ENCODE measurements around the gene IFRD2. TPM values are rescaled to one million over a fixed set of nuclear protein-coding genes. Genes with fewer than 3 reads are reported as not detected.

The IFRD2 gene
- total and polyA plus RNA-seq, 2 experiments from 2014 or later = 41.4 to 71.6 TPM

GRCh38 chr3:50321336-50322114, 29.3 kb upstream of the IFRD2 start:
- Histone ChIP-seq H3K4me3 (peak overlapping the region; percentile 88), H3K9me2 (replicated peaks; ENCODE audit: insufficient read depth) (no peaks in the 10 kb centered on the region), H3K36me3 (replicated peaks; ENCODE audit: insufficient read depth, low read depth) (no peaks in the 10 kb centered on the region), H4K20me1 (ENCODE audit: insufficient read depth, poor library complexity, severe bottlenecking) (peaks cover 4% of the 10 kb centered on the region), H3K4me1 (ENCODE audit: insufficient read depth) (peaks cover 52% of the 10 kb centered on the region), H2AFZ (peak overlapping the region; percentile 84), H3K79me2 (peaks cover 39% of the 10 kb centered on the region), H3K9me3 (ENCODE audit: low read depth) (no peaks in the 10 kb centered on the region), H3K4me2 (peak overlapping the region; percentile 97), H3K27ac (peak overlapping the region; percentile 100), H3K27me3 (no peaks in the 10 kb centered on the region)
- TF ChIP-seq EZH2 (IDR thresholded peaks at IDR 0.05; ENCODE audit: borderline replicate concordance) (no peak), CTCF (IDR thresholded peaks at IDR 0.05; ENCODE audit: poor library complexity) (peak; percentile 67), EZH2phosphoT487 (IDR thresholded peaks at IDR 0.05; ENCODE audit: low read depth, severe bottlenecking, unreplicated experiment) (no peak)
- DNase-seq (ENCODE audit: low spot score) = peak; percentile 97
- WGBS (ENCODE audit: low lambda C conversion rate, missing lambda C conversion rate) = 0% methylated on average over 15 of the region's 59 CpGs

GRCh38 chr3:50320853-50321335, 28.7 kb upstream of the IFRD2 start:
- Histone ChIP-seq H2AFZ (peak overlapping the region; percentile 71), H3K9me2 (replicated peaks; ENCODE audit: insufficient read depth) (no peaks in the 10 kb centered on the region), H3K4me1 (ENCODE audit: insufficient read depth) (peaks cover 53% of the 10 kb centered on the region), H3K9me3 (ENCODE audit: low read depth) (no peaks in the 10 kb centered on the region), H3K36me3 (replicated peaks; ENCODE audit: insufficient read depth, low read depth) (no peaks in the 10 kb centered on the region), H3K79me2 (peaks cover 37% of the 10 kb centered on the region), H4K20me1 (ENCODE audit: insufficient read depth, poor library complexity, severe bottlenecking) (peaks cover 3% of the 10 kb centered on the region), H3K4me3 (peak overlapping the region; percentile 88), H3K27ac (peak overlapping the region; percentile 100), H3K4me2 (peak overlapping the region; percentile 97), H3K27me3 (no peaks in the 10 kb centered on the region)
- WGBS (ENCODE audit: low lambda C conversion rate, missing lambda C conversion rate) = under 1% methylated on average over 19 of the region's 45 CpGs
- peak; percentile 94 for DNase-seq (ENCODE audit: low spot score)
- no peak for TF ChIP-seq EZH2phosphoT487 (IDR thresholded peaks at IDR 0.05; ENCODE audit: low read depth, severe bottlenecking, unreplicated experiment)
- TF ChIP-seq CTCF (IDR thresholded peaks at IDR 0.05; ENCODE audit: poor library complexity) = no peak
- no peak for TF ChIP-seq EZH2 (IDR thresholded peaks at IDR 0.05; ENCODE audit: borderline replicate concordance)

GRCh38 chr3:50319894-50320625, 27.8 kb upstream of the IFRD2 start:
- no peaks in the 10 kb centered on the region for H3K9me2 ChIP-seq (replicated peaks; ENCODE audit: insufficient read depth)
- H3K36me3 ChIP-seq (replicated peaks; ENCODE audit: insufficient read depth, low read depth) = no peaks in the 10 kb centered on the region
- DNase-seq (ENCODE audit: low spot score) = no peak
- peaks cover 3% of the 10 kb centered on the region for H4K20me1 ChIP-seq (ENCODE audit: insufficient read depth, poor library complexity, severe bottlenecking)
- H3K4me2 ChIP-seq = peak overlapping the region; percentile 97
- WGBS (ENCODE audit: low lambda C conversion rate, missing lambda C conversion rate) = 85% methylated on average over 29 of the region's 29 CpGs
- peak overlapping the region; percentile 88 for H3K4me3 ChIP-seq
- H2AFZ ChIP-seq = no peak overlapping the region
- peak overlapping the region; percentile 100 for H3K27ac ChIP-seq
- peaks cover 38% of the 10 kb centered on the region for H3K79me2 ChIP-seq
- TF ChIP-seq EZH2phosphoT487 (IDR thresholded peaks at IDR 0.05; ENCODE audit: low read depth, severe bottlenecking, unreplicated experiment) (no peak), EZH2 (IDR thresholded peaks at IDR 0.05; ENCODE audit: borderline replicate concordance) (no peak), CTCF (IDR thresholded peaks at IDR 0.05; ENCODE audit: poor library complexity) (no peak)
- no peaks in the 10 kb centered on the region for H3K27me3 ChIP-seq
- peaks cover 53% of the 10 kb centered on the region for H3K4me1 ChIP-seq (ENCODE audit: insufficient read depth)
- H3K9me3 ChIP-seq (ENCODE audit: low read depth) = no peaks in the 10 kb centered on the region
